Calu3 (cell line): Measurements from ENCODE around the gene NMT2. TPM values are rescaled to one million over a fixed set of nuclear protein-coding genes. Genes with fewer than 3 reads are reported as not detected.

Experiments
- BruUV-seq: library from RNA; stranded (reverse); fragments of 400-500 nt; replicated peaks from 2 replicates; lab custom pipeline; 2021; lab: Mats Ljungman, UMichigan
- CTCF ChIA-PET: fragments of 300-600 bp; sonication (Branson Sonifier 250); formaldehyde crosslinking; loops from one replicate; lab custom pipeline; 2022; ENCODE audit warnings: antibody characterized with exemption; lab: Charles Lee
- DNase-seq: peaks from one replicate; pipeline ENCODE4 v3.0.0; 2022
- H3K27ac Mint-ChIP-seq: one replicate; pipeline ENCODE4 v1.8.0; 2022; ENCODE audit warnings: mixed read lengths; ENCODE audit not compliant: unreplicated experiment
- H3K27me3 Mint-ChIP-seq: one replicate; pipeline ENCODE4 v1.8.0; 2022; ENCODE audit warnings: mixed read lengths; ENCODE audit not compliant: unreplicated experiment
- H3K36me3 Mint-ChIP-seq: one replicate; pipeline ENCODE4 v1.8.0; 2022; ENCODE audit warnings: mild to moderate bottlenecking, moderate library complexity, mixed read lengths; ENCODE audit not compliant: insufficient read depth, unreplicated experiment
- H3K4me1 Mint-ChIP-seq: one replicate; pipeline ENCODE4 v1.8.0; 2022; ENCODE audit warnings: mild to moderate bottlenecking, low read depth, mixed read lengths; ENCODE audit not compliant: unreplicated experiment
- H3K4me3 Mint-ChIP-seq: one replicate; pipeline ENCODE4 v1.8.0; 2022; ENCODE audit warnings: mild to moderate bottlenecking, low read depth, moderate library complexity, mixed read lengths; ENCODE audit not compliant: unreplicated experiment
- H3K9me3 Mint-ChIP-seq: one replicate; pipeline ENCODE4 v1.8.0; 2022; ENCODE audit warnings: low read depth, mixed read lengths; ENCODE audit not compliant: unreplicated experiment
- CTCF ChIP-seq: fragments of 200-600 bp; IDR thresholded peaks from one replicate; pipeline ENCODE4 v1.8.0; 2022; ENCODE audit warnings: antibody characterized with exemption; ENCODE audit not compliant: unreplicated experiment
- intact Hi-C: fragments of 100-400 bp; cut with micrococcal nuclease; formaldehyde crosslinking; loops from one replicate; pipeline ENCODE4 v1.10.0; 2022; ENCODE audit not compliant: unreplicated experiment
- total RNA-seq: library from RNA; stranded (reverse); gene quantifications from 2 replicates; pipeline ENCODE4 v1.2.3, GENCODE V29; 2022

The NMT2 gene
- total RNA-seq, 1 experiment from 2014 or later, result 8.6 TPM

GRCh38 chr10:15120523-15120922 is 48.0 kb downstream of the NMT2 start:
- H3K36me3 Mint-ChIP-seq, result no peaks in the 10 kb centered on the region
- no peak for DNase-seq

GRCh38 chr10:15118615-15119014 is 49.9 kb downstream of the NMT2 start:
- no TSS peak for BruUV-seq

More at GRCh38 chr10:15120523-15120922, 48.0 kb downstream of the NMT2 start:
- no peak overlapping the region for H3K4me3 Mint-ChIP-seq
- intact Hi-C loops, result no loop called here
- H3K9me3 Mint-ChIP-seq, result no peaks in the 10 kb centered on the region
- no peak for TF ChIP-seq CTCF
- H3K27me3 Mint-ChIP-seq, result no peaks in the 10 kb centered on the region
- CTCF ChIA-PET, result no interaction called here
- BruUV-seq, result no TSS peak
- H3K27ac Mint-ChIP-seq, result no peak overlapping the region
- H3K4me1 Mint-ChIP-seq, result no peaks in the 10 kb centered on the region

GRCh38 chr10:15116225-15116624 is 52.3 kb downstream of the NMT2 start:
- TF ChIP-seq CTCF, result no peak
- intact Hi-C loops, result no loop called here
- no peak for DNase-seq
- Mint-ChIP-seq H3K27ac (no peak overlapping the region), H3K9me3 (no peaks in the 10 kb centered on the region), H3K27me3 (no peaks in the 10 kb centered on the region), H3K4me3 (no peak overlapping the region), H3K4me1 (no peaks in the 10 kb centered on the region), H3K36me3 (peaks cover 12% of the 10 kb centered on the region)
- CTCF ChIA-PET, result no interaction called here
- BruUV-seq, result no TSS peak

More at GRCh38 chr10:15118615-15119014, 49.9 kb downstream of the NMT2 start:
- no peak overlapping the region for H3K27ac Mint-ChIP-seq
- H3K4me3 Mint-ChIP-seq, result no peak overlapping the region
- CTCF ChIA-PET, result no interaction called here
- no peaks in the 10 kb centered on the region for H3K27me3 Mint-ChIP-seq
- peaks cover 6% of the 10 kb centered on the region for H3K36me3 Mint-ChIP-seq
- no peaks in the 10 kb centered on the region for H3K9me3 Mint-ChIP-seq
- H3K4me1 Mint-ChIP-seq, result no peaks in the 10 kb centered on the region
- intact Hi-C loops, result no loop called here
- TF ChIP-seq CTCF, result no peak
- no peak for DNase-seq

- peaks cover 18% of the 10 kb centered on the region for H3K36me3 Mint-ChIP-seq
- BruUV-seq, result no TSS peak
- no peak for TF ChIP-seq CTCF
- peaks cover 3% of the 10 kb centered on the region for H3K4me1 Mint-ChIP-seq
- H3K9me3 Mint-ChIP-seq, result no peaks in the 10 kb centered on the region
- no peaks in the 10 kb centered on the region for H3K27me3 Mint-ChIP-seq
- H3K27ac Mint-ChIP-seq, result no peak overlapping the region
- CTCF ChIA-PET, result no interaction called here
- no peak overlapping the region for H3K4me3 Mint-ChIP-seq
- no peak for DNase-seq
- intact Hi-C loops, result no loop called here
Measured at GRCh38 chr10:15113766-15114165, 54.7 kb downstream of the NMT2 start.
